Naive B cell (primary cell): ENCODE data around the gene EIF6. TPM values are rescaled to one million over a fixed set of nuclear protein-coding genes. Genes with fewer than 3 reads are reported as not detected.

Source experiments
- ATAC-seq, 2 donors: fragments of 150-1000 bp; cut with Tn5 transposase; 2 replicates each; pipeline ENCODE4 v1.10.0; 2021; ENCODE audit warnings: low read depth in 2 of 2, mild to moderate bottlenecking in 2 of 2, moderate library complexity in 2 of 2
- DNase-seq: peaks from one replicate; pipeline ENCODE4 v3.0.0; 2022
- H3K27ac Mint-ChIP-seq, 6 donors: one replicate each; pipeline ENCODE4 v1.8.0; 2020 to 2022; ENCODE audit warnings: mild to moderate bottlenecking in 6 of 6, mixed read lengths in 6 of 6, moderate library complexity in 5 of 6, inconsistent platforms in 2 of 6
- H3K27me3 Mint-ChIP-seq, 3 donors: one replicate each; pipeline ENCODE4 v1.8.0; 2021 to 2022; ENCODE audit warnings: mixed read lengths in 3 of 3, mild to moderate bottlenecking in 1 of 3
- H3K36me3 Mint-ChIP-seq, 2 donors: one replicate each; pipeline ENCODE4 v1.8.0; 2020 to 2022; ENCODE audit warnings: mixed read lengths in 2 of 2, inconsistent platforms in 1 of 2, mild to moderate bottlenecking in 1 of 2
- H3K4me1 Mint-ChIP-seq, 3 donors: one replicate each; pipeline ENCODE4 v1.8.0; 2020 to 2022; ENCODE audit warnings: mixed read lengths in 3 of 3, inconsistent platforms in 1 of 3, mild to moderate bottlenecking in 1 of 3, moderate library complexity in 1 of 3
- H3K4me3 Mint-ChIP-seq, 8 donors: one replicate each; pipeline ENCODE4 v1.8.0; 2020 to 2022; ENCODE audit warnings: mild to moderate bottlenecking in 8 of 8, mixed read lengths in 8 of 8, moderate library complexity in 8 of 8, inconsistent platforms in 2 of 8
- H3K9me3 Mint-ChIP-seq, 7 donors: one replicate each; pipeline ENCODE4 v1.8.0; 2020 to 2022; ENCODE audit warnings: mixed read lengths in 7 of 7, mild to moderate bottlenecking in 5 of 7, inconsistent platforms in 2 of 7, moderate library complexity in 1 of 7
- polyA plus RNA-seq, 6 donors: library from polyadenylated mRNA; unstranded; fragments of 300-500 nt; fragmentation: Illumina TruSeq; gene quantifications; one replicate each; pipeline ENCODE4 v1.2.3, GENCODE V29; 2021; ENCODE audit warnings: low read depth in 6 of 6

The EIF6 gene
- polyA plus RNA-seq, 6 donors from 2014 or later = 206 to 241 (median 228) TPM

DNA sequence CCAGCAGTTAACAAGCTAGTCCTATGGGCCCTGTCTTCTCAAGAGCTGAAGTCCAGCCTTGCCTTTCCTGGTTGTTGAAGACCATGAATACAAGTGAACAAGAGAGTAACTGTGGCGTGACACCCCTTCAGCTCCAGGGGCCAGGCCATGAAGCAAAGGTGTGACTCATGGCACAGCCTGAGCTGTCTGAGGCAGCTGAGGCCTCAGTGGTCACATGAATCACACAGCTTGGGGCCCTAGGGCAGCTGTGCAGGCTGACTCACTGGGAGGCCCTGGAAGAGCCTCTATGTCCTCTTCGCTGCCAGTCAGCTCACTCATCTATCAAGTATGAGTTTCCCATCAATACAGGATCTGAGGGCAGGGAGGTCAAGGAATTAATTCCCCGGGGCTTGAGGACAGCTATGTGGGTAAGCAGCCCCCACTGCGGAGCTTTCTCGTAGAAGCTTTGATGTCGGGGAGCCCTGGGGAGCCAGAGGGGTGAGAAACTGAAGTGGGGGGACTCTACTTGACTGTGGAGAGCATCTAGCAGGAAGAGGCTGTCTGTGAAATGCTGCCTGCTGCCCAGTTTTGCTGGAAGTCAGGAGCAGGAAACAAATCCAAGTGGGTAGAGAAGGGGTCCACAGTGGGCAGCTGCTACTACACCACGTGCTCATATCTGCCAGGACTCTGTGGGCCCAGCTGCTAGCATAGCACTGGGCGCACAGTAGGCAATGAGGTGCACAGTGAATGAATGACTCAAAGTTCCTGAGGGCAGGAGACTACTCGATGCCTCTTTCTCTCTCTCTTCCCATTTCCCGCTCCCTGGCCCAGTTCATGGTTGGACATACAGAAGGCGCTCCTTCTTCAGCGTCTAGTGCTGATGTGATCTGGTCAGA is 21.3 kb upstream of the EIF6 start:
- no peak for DNase-seq

DNA sequence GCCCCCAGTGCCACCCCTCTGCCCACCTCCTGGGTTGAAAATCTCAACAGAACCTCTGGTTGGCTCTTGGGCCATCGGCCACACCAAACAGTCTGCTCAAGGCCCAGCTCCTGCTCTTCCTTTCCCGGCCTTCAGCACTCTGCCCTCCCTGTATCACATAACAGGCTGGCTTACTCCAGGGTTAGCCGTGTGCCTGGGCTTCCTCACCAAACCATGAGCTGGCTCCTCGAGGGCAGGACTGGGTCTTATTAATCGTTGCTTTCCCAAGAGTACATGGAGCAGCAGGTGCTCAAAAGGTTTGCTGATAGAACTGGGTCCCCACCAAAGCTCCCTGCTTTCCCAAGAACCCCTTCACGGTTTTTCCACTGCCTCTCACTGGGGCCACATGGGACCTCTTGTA is 20.4 kb upstream of the EIF6 start:
- no peaks in the 10 kb centered on the region for H3K27me3 Mint-ChIP-seq
- H3K9me3 Mint-ChIP-seq = no peaks in the 10 kb centered on the region
- DNase-seq (no peak), ATAC-seq (no peak)
- no peaks in the 10 kb centered on the region for H3K36me3 Mint-ChIP-seq
- H3K27ac Mint-ChIP-seq = peak overlapping the region in 3 of 6 donors; percentile 18 to 84 (median 72)
- H3K4me3 Mint-ChIP-seq = peak overlapping the region in 1 of 8 donors; percentile 74
- H3K4me1 Mint-ChIP-seq = peaks cover 7 to 16% (median 9%) of the 10 kb centered on the region in 3 donors

More for the DNA sequence above, 21.3 kb upstream of the EIF6 start:
- H3K27ac Mint-ChIP-seq = peak overlapping the region in 2 of 6 donors; percentile 50 to 61
- no peaks in the 10 kb centered on the region for H3K27me3 Mint-ChIP-seq
- H3K4me3 Mint-ChIP-seq = no peak overlapping the region
- H3K36me3 Mint-ChIP-seq = no peaks in the 10 kb centered on the region
- H3K4me1 Mint-ChIP-seq = peaks cover 7 to 16% (median 8%) of the 10 kb centered on the region in 3 donors
- no peaks in the 10 kb centered on the region for H3K9me3 Mint-ChIP-seq
- ATAC-seq = no peak

- ATAC-seq (peak; percentile 95 to 96), DNase-seq (peak; percentile 74)
- Mint-ChIP-seq H3K27me3 (no peaks in the 10 kb centered on the region), H3K27ac (peak overlapping the region in 4 of 6 donors; percentile 24 to 66 (median 36)), H3K9me3 (no peaks in the 10 kb centered on the region), H3K4me3 (no peak overlapping the region), H3K36me3 (no peaks in the 10 kb centered on the region), H3K4me1 (peaks cover 7 to 17% (median 13%) of the 10 kb centered on the region in 3 donors)
Measured at GRCh38 chr20:35303735-35304491, 19.3 kb upstream of the EIF6 start.

DNA sequence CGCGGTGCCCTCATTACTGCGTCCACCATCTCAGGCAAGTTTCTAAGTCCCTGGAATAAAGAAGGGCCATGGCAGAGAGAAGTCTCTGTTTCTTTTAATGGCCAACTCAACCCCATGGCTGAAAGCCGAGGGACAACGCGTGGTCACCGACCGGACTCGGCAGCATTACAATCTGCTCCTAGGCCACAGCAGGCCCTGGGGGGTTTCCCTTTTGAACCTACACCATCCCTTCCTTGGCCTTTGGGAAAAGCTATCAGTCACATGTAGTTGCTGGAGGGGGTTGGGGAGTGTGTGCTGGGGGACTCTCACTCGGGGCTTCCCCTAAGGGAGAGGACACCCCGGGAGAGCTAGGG is 18.8 kb upstream of the EIF6 start:
- H3K9me3 Mint-ChIP-seq = no peaks in the 10 kb centered on the region
- peaks cover 7 to 21% (median 17%) of the 10 kb centered on the region in 3 donors for H3K4me1 Mint-ChIP-seq
- DNase-seq (no peak), ATAC-seq (no peak)
- no peak overlapping the region for H3K4me3 Mint-ChIP-seq
- H3K27me3 Mint-ChIP-seq = no peaks in the 10 kb centered on the region
- peak overlapping the region in 2 of 6 donors; percentile 26 to 44 for H3K27ac Mint-ChIP-seq
- H3K36me3 Mint-ChIP-seq = no peaks in the 10 kb centered on the region

DNA sequence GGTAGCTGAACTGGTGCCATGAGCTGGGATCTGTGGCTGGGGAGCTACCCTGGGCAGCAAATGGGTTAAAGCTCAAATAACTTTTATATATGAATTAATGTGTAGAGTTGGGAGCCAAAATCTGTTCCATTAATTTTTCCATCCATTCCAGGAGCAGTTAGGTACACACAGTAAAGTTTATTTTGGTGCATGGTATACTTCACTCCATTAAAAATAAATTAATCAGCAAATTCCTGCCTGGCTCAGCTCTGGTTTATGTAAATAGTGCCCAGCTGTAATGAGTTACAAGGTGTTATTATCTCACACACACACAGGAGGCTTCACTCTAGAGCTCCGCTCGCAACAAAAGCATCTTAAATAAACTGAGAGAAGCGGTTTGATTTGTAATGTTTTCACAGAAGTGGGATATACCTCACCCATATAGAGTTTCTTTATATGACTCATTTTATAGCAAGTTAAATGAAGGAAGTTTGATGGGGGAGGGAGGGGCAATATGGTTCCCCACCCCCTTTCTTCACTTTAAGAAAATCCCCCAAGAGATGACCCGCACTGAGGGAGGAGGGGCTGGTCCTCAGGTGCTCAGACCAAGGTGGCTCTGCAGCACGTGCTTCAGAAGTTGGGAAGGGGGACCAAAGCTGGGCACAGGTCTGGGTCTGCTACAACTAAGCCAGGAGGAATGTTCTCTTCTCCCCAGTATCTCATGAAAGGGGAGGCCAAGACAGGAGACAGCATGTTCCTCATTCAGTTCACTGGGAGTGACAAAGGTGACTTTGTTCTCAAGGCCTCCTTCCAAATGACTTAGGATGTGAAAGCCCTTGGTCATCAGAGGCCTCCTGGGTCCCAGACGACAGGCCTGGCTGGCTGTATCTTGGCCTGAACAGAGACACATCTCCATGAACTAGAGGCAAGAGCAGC is 18.1 kb upstream of the EIF6 start:
- Mint-ChIP-seq H3K9me3 (no peaks in the 10 kb centered on the region), H3K4me1 (peaks cover 7 to 21% (median 17%) of the 10 kb centered on the region in 3 donors), H3K27ac (peak overlapping the region in 2 of 6 donors; percentile 19 to 63), H3K4me3 (no peak overlapping the region), H3K36me3 (no peaks in the 10 kb centered on the region), H3K27me3 (no peaks in the 10 kb centered on the region)
- ATAC-seq (no peak), DNase-seq (no peak)

DNA sequence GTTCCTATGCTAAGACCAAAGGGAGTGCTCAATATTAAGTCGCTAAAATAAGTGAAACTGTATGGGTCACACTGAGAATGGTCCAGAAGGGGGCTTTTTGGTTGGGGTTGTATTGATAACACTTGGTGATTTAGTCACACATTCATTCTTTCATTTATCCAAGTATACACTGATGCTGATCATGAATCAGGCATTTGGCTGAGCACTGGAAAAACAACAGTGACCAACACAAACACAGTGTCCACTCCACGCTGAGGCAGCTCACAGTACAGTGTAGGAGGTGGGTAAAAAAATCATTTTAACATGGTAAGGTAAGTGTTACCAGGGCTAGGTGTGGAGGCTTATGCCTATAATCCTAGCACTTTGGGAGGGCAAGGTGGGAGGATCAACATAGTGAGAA is 16.9 kb upstream of the EIF6 start:
- no peaks in the 10 kb centered on the region for H3K9me3 Mint-ChIP-seq
- no peaks in the 10 kb centered on the region for H3K36me3 Mint-ChIP-seq
- ATAC-seq (no peak), DNase-seq (no peak)
- H3K27ac Mint-ChIP-seq = peak overlapping the region in 1 of 6 donors; percentile 30
- H3K4me1 Mint-ChIP-seq = peaks cover 7 to 21% (median 17%) of the 10 kb centered on the region in 3 donors
- no peak overlapping the region for H3K4me3 Mint-ChIP-seq
- H3K27me3 Mint-ChIP-seq = no peaks in the 10 kb centered on the region

- Mint-ChIP-seq H3K27ac (peak overlapping the region in 2 of 6 donors; percentile 52 to 57), H3K27me3 (no peaks in the 10 kb centered on the region), H3K4me3 (no peak overlapping the region), H3K36me3 (no peaks in the 10 kb centered on the region), H3K9me3 (no peaks in the 10 kb centered on the region), H3K4me1 (peaks cover 7 to 21% (median 17%) of the 10 kb centered on the region in 3 donors)
- DNase-seq (no peak), ATAC-seq (no peak)
Measured at GRCh38 chr20:35300469-35301262, 16.1 kb upstream of the EIF6 start.

DNA sequence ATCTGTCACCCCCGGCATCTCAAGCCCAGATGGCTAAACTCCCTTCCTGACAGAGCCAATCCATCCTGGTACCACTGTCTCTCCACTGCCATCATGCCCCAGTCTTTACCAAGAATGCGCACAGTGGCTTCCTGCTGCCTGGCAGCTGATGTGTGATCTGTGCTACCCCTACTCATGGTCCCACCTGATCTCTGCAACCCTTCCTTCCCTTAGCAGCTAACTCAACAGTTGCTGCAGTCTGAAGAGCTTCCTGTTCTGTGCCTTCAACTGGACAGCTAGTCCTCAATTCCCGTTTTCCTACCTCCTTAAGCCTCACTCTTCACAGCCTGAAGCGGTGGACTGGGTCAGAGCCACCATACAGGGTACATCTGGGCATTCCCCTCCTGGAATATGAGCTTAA is 15.2 kb upstream of the EIF6 start:
- DNase-seq (no peak), ATAC-seq (no peak)
- Mint-ChIP-seq H3K4me1 (peaks cover 7 to 17% (median 14%) of the 10 kb centered on the region in 3 donors), H3K27me3 (peaks cover 0 to 8% (median 4%) of the 10 kb centered on the region in 3 donors), H3K27ac (peak overlapping the region in 2 of 6 donors; percentile 60 to 82), H3K4me3 (no peak overlapping the region), H3K36me3 (no peaks in the 10 kb centered on the region), H3K9me3 (no peaks in the 10 kb centered on the region)

DNA sequence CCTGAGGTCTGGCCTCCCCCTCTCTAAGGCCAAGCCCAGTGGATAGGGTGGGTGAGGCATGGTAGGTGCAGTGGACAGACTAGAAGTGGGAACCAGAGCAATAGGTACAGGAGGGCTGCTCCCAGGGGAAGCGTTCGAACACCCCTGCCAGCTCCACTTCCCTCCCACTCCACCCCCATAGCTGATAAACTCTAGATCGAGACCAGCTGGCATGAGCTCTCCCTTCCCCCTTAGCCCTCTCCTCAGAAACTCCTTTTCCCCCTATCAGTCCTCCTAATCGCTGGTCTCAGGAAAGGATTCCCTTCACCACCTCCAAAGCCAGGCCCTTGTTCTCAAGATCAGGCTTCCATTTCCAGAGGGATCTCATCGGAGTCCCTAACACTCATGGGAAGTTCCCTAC is 13.7 kb upstream of the EIF6 start:
- H3K4me1 Mint-ChIP-seq = peaks cover 0 to 9% (median 5%) of the 10 kb centered on the region in 3 donors
- no peak overlapping the region for H3K27ac Mint-ChIP-seq
- DNase-seq (no peak), ATAC-seq (no peak)
- no peaks in the 10 kb centered on the region for H3K36me3 Mint-ChIP-seq
- no peaks in the 10 kb centered on the region for H3K9me3 Mint-ChIP-seq
- H3K27me3 Mint-ChIP-seq = peaks cover 0 to 20% (median 16%) of the 10 kb centered on the region in 3 donors
- no peak overlapping the region for H3K4me3 Mint-ChIP-seq

GRCh38 chr20:35297740-35298139 is 13.2 kb upstream of the EIF6 start:
- no peaks in the 10 kb centered on the region for H3K9me3 Mint-ChIP-seq
- no peak for ATAC-seq

GRCh38 chr20:35297155-35297554 is 12.6 kb upstream of the EIF6 start:
- ATAC-seq (no peak), DNase-seq (no peak)
- Mint-ChIP-seq H3K4me3 (no peak overlapping the region), H3K27me3 (peaks cover 5 to 27% (median 20%) of the 10 kb centered on the region in 3 donors), H3K9me3 (no peaks in the 10 kb centered on the region), H3K4me1 (peaks cover 0 to 9% (median 5%) of the 10 kb centered on the region in 3 donors), H3K27ac (no peak overlapping the region), H3K36me3 (no peaks in the 10 kb centered on the region)

More at GRCh38 chr20:35297740-35298139, 13.2 kb upstream of the EIF6 start:
- peaks cover 0 to 9% (median 5%) of the 10 kb centered on the region in 3 donors for H3K4me1 Mint-ChIP-seq
- H3K27me3 Mint-ChIP-seq = peaks cover 2 to 22% (median 20%) of the 10 kb centered on the region in 3 donors
- DNase-seq = no peak
- H3K27ac Mint-ChIP-seq = no peak overlapping the region
- no peak overlapping the region for H3K4me3 Mint-ChIP-seq
- no peaks in the 10 kb centered on the region for H3K36me3 Mint-ChIP-seq

DNA sequence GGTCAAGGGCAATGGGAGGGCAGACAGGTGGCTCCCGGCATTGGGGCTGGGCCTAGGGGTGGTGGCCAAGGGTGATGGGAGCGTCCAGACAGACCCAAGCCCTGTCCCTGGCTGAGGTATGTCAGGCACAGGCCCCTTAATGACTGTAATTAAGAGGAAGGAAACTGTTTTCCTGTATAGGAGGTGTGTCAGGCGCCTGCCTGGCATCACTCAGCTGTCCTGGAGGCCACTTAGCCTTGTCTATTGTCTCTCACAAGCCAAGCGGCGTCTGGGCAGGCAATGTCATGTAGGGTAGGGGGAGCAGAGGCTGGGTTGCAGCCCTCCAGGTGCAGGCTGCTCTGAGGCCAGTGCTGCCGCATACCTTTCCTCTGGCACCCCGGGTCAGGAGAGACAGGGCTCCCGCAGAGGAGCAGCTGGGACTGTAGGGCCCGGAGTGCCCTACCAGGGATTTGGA is 11.6 kb upstream of the EIF6 start:
- Mint-ChIP-seq H3K27me3 (peaks cover 5 to 28% (median 20%) of the 10 kb centered on the region in 3 donors), H3K36me3 (no peaks in the 10 kb centered on the region), H3K27ac (peak overlapping the region in 1 of 6 donors; percentile 54), H3K4me3 (no peak overlapping the region), H3K9me3 (no peaks in the 10 kb centered on the region), H3K4me1 (peaks cover 0 to 9% (median 5%) of the 10 kb centered on the region in 3 donors)
- no peak for DNase-seq
- ATAC-seq = no peak
